H1 (cell line): ENCODE results near the gene ZACN. TPM values are rescaled to one million over a fixed set of nuclear protein-coding genes. Genes with fewer than 3 reads are reported as not detected.

ENCODE experiments used
- KDM4A ChIP-seq: IDR thresholded peaks from one replicate; pipeline ENCODE4 v1.7.1; 2012; ENCODE audit warnings: low read depth, mild to moderate bottlenecking, moderate library complexity, low read length, inconsistent platforms; ENCODE audit not compliant: severe bottlenecking
- POLR2A ChIP-seq, 2 experiments: IDR thresholded peaks; 1 replicate in 1 of 2; 2 replicates in 1 of 2; pipeline ENCODE4 v1.6.1; 2011; ENCODE audit warnings: low read depth in 2 of 2, low read length in 2 of 2, mild to moderate bottlenecking in 2 of 2; ENCODE audit errors: control extremely low read depth in 1 of 2
- RXRA ChIP-seq: IDR thresholded peaks from 2 replicates; pipeline ENCODE4 v1.6.1; 2011; ENCODE audit warnings: low read depth, mild to moderate bottlenecking, low read length, moderate library complexity; ENCODE audit not compliant: insufficient read depth
- polyA plus RNA-seq, 7 experiments: library from polyadenylated mRNA; depleted of rRNA in 3 of 7; stranded (reverse) in 5 of 7; unstranded in 2 of 7; fragments of >200 nt in 5 of 7; fragments of 200-250 nt in 2 of 7; gene quantifications; 1 replicate in 5 of 7; 2 replicates in 1 of 7; 4 replicates in 1 of 7; pipeline versions ENCODE4 v1.2.1 to v1.2.3, GENCODE V29; 2011 to 2013; ENCODE audit warnings: missing spikeins in 2 of 7, mixed read lengths in 2 of 7
- total RNA-seq: library from RNA; stranded (reverse); fragmentation: NEBNext Ultra II Directional; extraction: Animal tissue kit (Norgen Biotek cat#: 25700); gene quantifications from 2 replicates; pipeline ENCODE4 v1.2.1, GENCODE V29; 2021
- TF ChIP-seq, protein P1 (sequence below): fragments of 300-600 bp; sonication (generic); IDR thresholded peaks from 2 replicates; pipeline ENCODE4 v1.7.1; 2012; ENCODE audit warnings: low read length, moderate library complexity, mild to moderate bottlenecking, inconsistent platforms; ENCODE audit not compliant: insufficient replicate concordance

ZACN gene
- total and polyA plus RNA-seq, 2 of the 8 experiments (the other 6 are each of a cell fraction or from before 2014, with no cell fraction given): 0.26 TPM; not detected in 1

DNA sequence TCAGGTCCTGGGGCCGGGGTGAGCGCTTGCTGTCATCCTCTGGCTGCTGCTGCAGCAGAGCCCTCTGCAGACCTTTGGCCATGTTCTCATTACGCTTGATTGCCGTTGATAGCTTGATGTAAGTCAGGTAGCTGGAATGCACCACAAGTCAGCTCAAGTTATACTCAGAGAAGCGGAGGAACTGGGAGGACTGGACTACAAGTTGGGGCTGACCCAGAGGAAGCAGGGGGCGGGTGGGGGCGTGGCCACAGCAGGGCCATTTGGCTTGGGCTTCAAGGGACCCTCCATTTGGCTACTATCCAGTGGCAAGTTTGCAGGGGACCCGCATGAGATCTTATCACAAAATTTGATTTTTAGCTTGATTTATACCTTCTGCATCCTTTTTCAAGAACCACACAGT, 32.9 kb upstream of the ZACN start (continued):
- TF ChIP-seq, protein P1, sequence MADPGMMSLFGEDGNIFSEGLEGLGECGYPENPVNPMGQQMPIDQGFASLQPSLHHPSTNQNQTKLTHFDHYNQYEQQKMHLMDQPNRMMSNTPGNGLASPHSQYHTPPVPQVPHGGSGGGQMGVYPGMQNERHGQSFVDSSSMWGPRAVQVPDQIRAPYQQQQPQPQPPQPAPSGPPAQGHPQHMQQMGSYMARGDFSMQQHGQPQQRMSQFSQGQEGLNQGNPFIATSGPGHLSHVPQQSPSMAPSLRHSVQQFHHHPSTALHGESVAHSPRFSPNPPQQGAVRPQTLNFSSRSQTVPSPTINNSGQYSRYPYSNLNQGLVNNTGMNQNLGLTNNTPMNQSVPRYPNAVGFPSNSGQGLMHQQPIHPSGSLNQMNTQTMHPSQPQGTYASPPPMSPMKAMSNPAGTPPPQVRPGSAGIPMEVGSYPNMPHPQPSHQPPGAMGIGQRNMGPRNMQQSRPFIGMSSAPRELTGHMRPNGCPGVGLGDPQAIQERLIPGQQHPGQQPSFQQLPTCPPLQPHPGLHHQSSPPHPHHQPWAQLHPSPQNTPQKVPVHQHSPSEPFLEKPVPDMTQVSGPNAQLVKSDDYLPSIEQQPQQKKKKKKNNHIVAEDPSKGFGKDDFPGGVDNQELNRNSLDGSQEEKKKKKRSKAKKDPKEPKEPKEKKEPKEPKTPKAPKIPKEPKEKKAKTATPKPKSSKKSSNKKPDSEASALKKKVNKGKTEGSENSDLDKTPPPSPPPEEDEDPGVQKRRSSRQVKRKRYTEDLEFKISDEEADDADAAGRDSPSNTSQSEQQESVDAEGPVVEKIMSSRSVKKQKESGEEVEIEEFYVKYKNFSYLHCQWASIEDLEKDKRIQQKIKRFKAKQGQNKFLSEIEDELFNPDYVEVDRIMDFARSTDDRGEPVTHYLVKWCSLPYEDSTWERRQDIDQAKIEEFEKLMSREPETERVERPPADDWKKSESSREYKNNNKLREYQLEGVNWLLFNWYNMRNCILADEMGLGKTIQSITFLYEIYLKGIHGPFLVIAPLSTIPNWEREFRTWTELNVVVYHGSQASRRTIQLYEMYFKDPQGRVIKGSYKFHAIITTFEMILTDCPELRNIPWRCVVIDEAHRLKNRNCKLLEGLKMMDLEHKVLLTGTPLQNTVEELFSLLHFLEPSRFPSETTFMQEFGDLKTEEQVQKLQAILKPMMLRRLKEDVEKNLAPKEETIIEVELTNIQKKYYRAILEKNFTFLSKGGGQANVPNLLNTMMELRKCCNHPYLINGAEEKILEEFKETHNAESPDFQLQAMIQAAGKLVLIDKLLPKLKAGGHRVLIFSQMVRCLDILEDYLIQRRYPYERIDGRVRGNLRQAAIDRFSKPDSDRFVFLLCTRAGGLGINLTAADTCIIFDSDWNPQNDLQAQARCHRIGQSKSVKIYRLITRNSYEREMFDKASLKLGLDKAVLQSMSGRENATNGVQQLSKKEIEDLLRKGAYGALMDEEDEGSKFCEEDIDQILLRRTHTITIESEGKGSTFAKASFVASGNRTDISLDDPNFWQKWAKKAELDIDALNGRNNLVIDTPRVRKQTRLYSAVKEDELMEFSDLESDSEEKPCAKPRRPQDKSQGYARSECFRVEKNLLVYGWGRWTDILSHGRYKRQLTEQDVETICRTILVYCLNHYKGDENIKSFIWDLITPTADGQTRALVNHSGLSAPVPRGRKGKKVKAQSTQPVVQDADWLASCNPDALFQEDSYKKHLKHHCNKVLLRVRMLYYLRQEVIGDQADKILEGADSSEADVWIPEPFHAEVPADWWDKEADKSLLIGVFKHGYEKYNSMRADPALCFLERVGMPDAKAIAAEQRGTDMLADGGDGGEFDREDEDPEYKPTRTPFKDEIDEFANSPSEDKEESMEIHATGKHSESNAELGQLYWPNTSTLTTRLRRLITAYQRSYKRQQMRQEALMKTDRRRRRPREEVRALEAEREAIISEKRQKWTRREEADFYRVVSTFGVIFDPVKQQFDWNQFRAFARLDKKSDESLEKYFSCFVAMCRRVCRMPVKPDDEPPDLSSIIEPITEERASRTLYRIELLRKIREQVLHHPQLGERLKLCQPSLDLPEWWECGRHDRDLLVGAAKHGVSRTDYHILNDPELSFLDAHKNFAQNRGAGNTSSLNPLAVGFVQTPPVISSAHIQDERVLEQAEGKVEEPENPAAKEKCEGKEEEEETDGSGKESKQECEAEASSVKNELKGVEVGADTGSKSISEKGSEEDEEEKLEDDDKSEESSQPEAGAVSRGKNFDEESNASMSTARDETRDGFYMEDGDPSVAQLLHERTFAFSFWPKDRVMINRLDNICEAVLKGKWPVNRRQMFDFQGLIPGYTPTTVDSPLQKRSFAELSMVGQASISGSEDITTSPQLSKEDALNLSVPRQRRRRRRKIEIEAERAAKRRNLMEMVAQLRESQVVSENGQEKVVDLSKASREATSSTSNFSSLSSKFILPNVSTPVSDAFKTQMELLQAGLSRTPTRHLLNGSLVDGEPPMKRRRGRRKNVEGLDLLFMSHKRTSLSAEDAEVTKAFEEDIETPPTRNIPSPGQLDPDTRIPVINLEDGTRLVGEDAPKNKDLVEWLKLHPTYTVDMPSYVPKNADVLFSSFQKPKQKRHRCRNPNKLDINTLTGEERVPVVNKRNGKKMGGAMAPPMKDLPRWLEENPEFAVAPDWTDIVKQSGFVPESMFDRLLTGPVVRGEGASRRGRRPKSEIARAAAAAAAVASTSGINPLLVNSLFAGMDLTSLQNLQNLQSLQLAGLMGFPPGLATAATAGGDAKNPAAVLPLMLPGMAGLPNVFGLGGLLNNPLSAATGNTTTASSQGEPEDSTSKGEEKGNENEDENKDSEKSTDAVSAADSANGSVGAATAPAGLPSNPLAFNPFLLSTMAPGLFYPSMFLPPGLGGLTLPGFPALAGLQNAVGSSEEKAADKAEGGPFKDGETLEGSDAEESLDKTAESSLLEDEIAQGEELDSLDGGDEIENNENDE: no peak
- no peak for TF ChIP-seq RXRA
- no peak for TF ChIP-seq KDM4A
- no peak for TF ChIP-seq POLR2A (IDR thresholded peaks at IDR 0.05; ENCODE audit: control extremely low read depth in 1 of 2, low read depth in 2 of 2, low read length in 2 of 2)
- TF ChIP-seq, all 59 proteins: peak for 0
